Measurements from ENCODE around the gene PIAS2. TPM values are rescaled to one million over a fixed set of nuclear protein-coding genes. Genes with fewer than 3 reads are reported as not detected.

The PIAS2 gene
- polyA plus RNA-seq, 3 donors = 9.9 to 13.2 (median 11.0) TPM

- no peak for TF ChIP-seq CTCF (IDR thresholded peaks at IDR 0.05)
- intact Hi-C loops (cut with micrococcal nuclease) = no loop called here
- H3K9me3 ChIP-seq (replicated peaks in 1 of 2; ENCODE audit: control insufficient read depth in 1 of 2, insufficient read depth in 1 of 2, low read length in 2 of 2) = no peaks in the 10 kb centered on the region
- Mint-ChIP-seq H3K4me3 (no peak overlapping the region), H3K27ac (peak overlapping the region in 2 of 7 donors; percentile 7 to 66), H3K4me1 (peaks cover 2% of the 10 kb centered on the region), H3K27me3 (ENCODE audit: low read depth in 3 of 3) (peaks cover 0 to 3% (median 1%) of the 10 kb centered on the region in 3 donors), H3K36me3 (peaks cover 22 to 33% of the 10 kb centered on the region in 2 donors), H3K9me3 (peaks cover 0 to 8% (median 3%) of the 10 kb centered on the region in 7 donors)
- H3K4me2 ChIP-seq (replicated peaks; ENCODE audit: extremely low read depth, low read length, poor library complexity, severe bottlenecking) = no peak overlapping the region
- H3K27ac ChIP-seq (ENCODE audit: low read depth in 1 of 2, low read length in 2 of 2) = no peak overlapping the region
- no peak overlapping the region for H2AFZ ChIP-seq (ENCODE audit: insufficient read depth, low read depth, low read length, poor library complexity, severe bottlenecking)
- no peaks in the 10 kb centered on the region for H4K20me1 ChIP-seq (ENCODE audit: insufficient read depth, low read length)
- H3K27me3 ChIP-seq (ENCODE audit: control insufficient read depth in 2 of 2, insufficient read depth in 2 of 2, low read length in 2 of 2) = no peaks in the 10 kb centered on the region
- peaks cover 18% of the 10 kb centered on the region for H3K79me2 ChIP-seq (ENCODE audit: insufficient read depth, low read length)
- H3K36me3 ChIP-seq (replicated peaks in 1 of 2; ENCODE audit: control insufficient read depth in 1 of 2, insufficient read depth in 2 of 2, low read length in 2 of 2) = no peaks in the 10 kb centered on the region
- no peak overlapping the region for H3K9ac ChIP-seq (ENCODE audit: insufficient read depth, low read length, poor library complexity, severe bottlenecking)
- WGBS (ENCODE audit: insufficient coverage) = no CpG with 5 or more reads among the region's 2 CpGs
- no peak for DNase-seq
- no peaks in the 10 kb centered on the region for H3K4me1 ChIP-seq (ENCODE audit: control insufficient read depth in 1 of 2, insufficient read depth in 2 of 2, low read length in 2 of 2)
- H3K4me3 ChIP-seq (replicated peaks in 1 of 3; ENCODE audit: low read depth in 2 of 3, low read length in 3 of 3) = no peak overlapping the region
Measured at GRCh38 chr18:46899274-46899948, 17.9 kb downstream of the PIAS2 start.

- Mint-ChIP-seq H3K9me3 (peaks cover 4 to 16% (median 11%) of the 10 kb centered on the region in 7 donors), H3K36me3 (peaks cover 19 to 27% of the 10 kb centered on the region in 2 donors), H3K27me3 (ENCODE audit: low read depth in 3 of 3) (no peaks in the 10 kb centered on the region), H3K4me3 (no peak overlapping the region), H3K27ac (no peak overlapping the region), H3K4me1 (peaks cover 2% of the 10 kb centered on the region)
- no peaks in the 10 kb centered on the region for H3K4me1 ChIP-seq (ENCODE audit: control insufficient read depth in 1 of 2, insufficient read depth in 2 of 2, low read length in 2 of 2)
- no CpG with 5 or more reads among the region's 2 CpGs for WGBS (ENCODE audit: insufficient coverage)
- H3K27me3 ChIP-seq (ENCODE audit: control insufficient read depth in 2 of 2, insufficient read depth in 2 of 2, low read length in 2 of 2) = no peaks in the 10 kb centered on the region
- H2AFZ ChIP-seq (ENCODE audit: insufficient read depth, low read depth, low read length, poor library complexity, severe bottlenecking) = no peak overlapping the region
- H3K4me2 ChIP-seq (replicated peaks; ENCODE audit: extremely low read depth, low read length, poor library complexity, severe bottlenecking) = no peak overlapping the region
- intact Hi-C loops (cut with micrococcal nuclease) = no loop called here
- no peak overlapping the region for H3K27ac ChIP-seq (ENCODE audit: low read depth in 1 of 2, low read length in 2 of 2)
- TF ChIP-seq CTCF (IDR thresholded peaks at IDR 0.05) = no peak
- peaks cover 13 to 17% of the 10 kb centered on the region in 2 donors for H3K36me3 ChIP-seq (replicated peaks in 1 of 2; ENCODE audit: control insufficient read depth in 1 of 2, insufficient read depth in 2 of 2, low read length in 2 of 2)
- no peak overlapping the region for H3K9ac ChIP-seq (ENCODE audit: insufficient read depth, low read length, poor library complexity, severe bottlenecking)
- H4K20me1 ChIP-seq (ENCODE audit: insufficient read depth, low read length) = no peaks in the 10 kb centered on the region
- DNase-seq = no peak
- no peak overlapping the region for H3K4me3 ChIP-seq (replicated peaks in 1 of 3; ENCODE audit: low read depth in 2 of 3, low read length in 3 of 3)
- no peaks in the 10 kb centered on the region for H3K79me2 ChIP-seq (ENCODE audit: insufficient read depth, low read length)
- H3K9me3 ChIP-seq (replicated peaks in 1 of 2; ENCODE audit: control insufficient read depth in 1 of 2, insufficient read depth in 1 of 2, low read length in 2 of 2) = peaks cover 5 to 7% of the 10 kb centered on the region in 2 donors
Measured at GRCh38 chr18:46894124-46894523, 23.2 kb downstream of the PIAS2 start.

Measured in CD14-positive monocyte (primary cell).